Stimulated activated CD4-positive, alpha-beta T cell treated with anti-CD3 and anti-CD28 coated beads, Interleukin-12 subunit alpha, Interleukin-12 subunit beta, amount 100 ng/mL, for 48 hours (primary cell): ENCODE data around the gene PRELID1.
A peak's percentile ranks its signal among the peaks of the same experiment; 100 is the strongest.
"Not testable (repeated sequence)": the region's sequence is repeated elsewhere in the genome, so short reads cannot be mapped to it uniquely, and the experiment has no call there.

ENCODE experiments used
- DNase-seq, 3 donors: peaks; one replicate each; pipeline ENCODE4 v3.0.0-alpha.2; 2020; ENCODE audit warnings: low read depth in 2 of 3, low spot score in 1 of 3

Gene PRELID1, protein sequence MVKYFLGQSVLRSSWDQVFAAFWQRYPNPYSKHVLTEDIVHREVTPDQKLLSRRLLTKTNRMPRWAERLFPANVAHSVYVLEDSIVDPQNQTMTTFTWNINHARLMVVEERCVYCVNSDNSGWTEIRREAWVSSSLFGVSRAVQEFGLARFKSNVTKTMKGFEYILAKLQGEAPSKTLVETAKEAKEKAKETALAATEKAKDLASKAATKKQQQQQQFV

DNA sequence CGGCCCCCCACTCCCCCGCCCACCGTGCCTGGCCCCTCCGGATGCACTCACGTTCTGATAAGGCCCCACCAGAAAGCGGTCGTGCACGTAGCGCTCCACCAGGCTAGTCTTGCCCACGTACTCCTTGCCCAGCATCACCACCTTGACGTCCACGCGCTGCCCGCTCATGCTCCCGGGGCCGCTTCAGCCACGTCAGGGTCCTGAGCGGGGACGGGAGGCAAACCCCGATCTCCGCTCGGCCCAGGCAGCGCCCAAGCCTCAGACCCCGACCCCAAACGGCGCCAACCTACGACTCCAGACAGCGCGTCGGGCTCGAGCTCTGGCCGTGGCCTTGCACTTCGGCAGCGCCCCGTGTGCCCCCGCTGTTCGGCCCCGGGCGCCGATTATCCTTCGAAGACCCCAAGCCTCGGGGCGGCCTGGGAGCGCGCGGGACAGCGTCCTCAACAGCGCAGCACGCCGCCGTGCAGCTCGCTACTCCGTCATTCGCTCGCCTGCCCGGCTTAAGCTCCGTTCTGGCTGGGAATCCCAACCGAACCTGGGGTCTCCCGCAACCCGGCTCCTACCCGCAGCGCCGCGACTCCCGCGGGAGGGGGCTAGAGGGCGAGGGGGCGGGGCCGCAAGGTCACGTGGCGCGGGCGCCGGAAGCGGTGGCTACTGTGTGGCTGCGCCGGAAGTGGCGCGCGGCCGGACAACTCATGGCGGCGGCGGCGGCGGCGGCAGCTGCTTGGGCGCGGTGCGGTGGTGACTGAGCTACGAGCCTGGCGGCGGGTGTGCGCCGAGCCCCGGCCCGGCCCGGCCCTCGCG, at the start of gene PRELID1, which contains the start of gene RAB24:
TSS of gene PRELID1 (plus strand) at position 679 of the 804 bp plus-strand sequence. CDS start 187 bp downstream, outside the sequence.
TSS of gene RAB24 (minus strand) at position 599 of the 804 bp plus-strand sequence. CDS start at position 168, 431 bp downstream.
- peak; percentile 78 to 87 (median 84) for DNase-seq

GRCh38 chr5:177256296-177256695, 47.3 kb upstream of the PRELID1 start:
- DNase-seq = no peak

GRCh38 chr5:177258711-177259110, 44.9 kb upstream of the PRELID1 start:
- DNase-seq = not testable (repeated sequence)

DNA sequence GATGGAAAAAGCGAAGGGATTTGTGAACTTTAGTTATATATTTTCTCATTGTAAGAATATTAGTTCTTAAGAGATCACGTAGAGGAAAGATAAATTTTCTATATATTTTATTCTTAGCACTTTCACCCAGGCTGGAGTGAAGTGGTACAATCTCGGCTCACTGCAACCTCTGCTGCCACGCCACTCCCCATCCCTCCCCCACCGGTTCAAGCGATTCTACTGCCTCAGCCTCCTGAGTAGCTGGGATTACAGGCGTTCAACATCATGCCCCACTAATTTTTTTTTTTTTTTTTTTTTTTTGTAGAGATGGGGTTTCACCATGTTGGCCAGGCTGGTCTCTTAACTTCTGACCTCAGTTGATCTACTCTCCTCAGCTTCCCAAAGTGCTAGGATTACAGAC, 42.6 kb upstream of the PRELID1 start:
- no peak for DNase-seq

DNA sequence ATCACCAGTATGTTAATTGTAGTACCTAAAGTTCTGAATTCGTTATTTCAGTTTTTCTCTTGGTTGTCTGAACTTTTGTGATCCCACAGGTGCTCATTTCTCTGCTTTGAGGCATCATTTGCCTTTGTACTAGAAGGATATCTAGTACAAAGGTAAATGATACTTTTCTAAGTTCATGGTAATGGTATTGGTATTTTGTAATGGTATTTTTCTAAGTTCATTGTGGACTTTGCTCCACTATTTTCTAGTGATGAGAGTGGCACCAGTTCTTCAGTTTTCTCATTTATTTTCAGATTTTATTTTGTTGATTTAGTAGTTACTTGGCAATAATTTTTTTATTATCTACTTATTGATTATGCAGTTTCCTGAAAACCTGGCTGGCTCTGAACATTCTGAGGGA, 42.1 kb upstream of the PRELID1 start:
- DNase-seq = no peak

GRCh38 chr5:177264178-177264577, 39.4 kb upstream of the PRELID1 start:
- no peak for DNase-seq

DNA sequence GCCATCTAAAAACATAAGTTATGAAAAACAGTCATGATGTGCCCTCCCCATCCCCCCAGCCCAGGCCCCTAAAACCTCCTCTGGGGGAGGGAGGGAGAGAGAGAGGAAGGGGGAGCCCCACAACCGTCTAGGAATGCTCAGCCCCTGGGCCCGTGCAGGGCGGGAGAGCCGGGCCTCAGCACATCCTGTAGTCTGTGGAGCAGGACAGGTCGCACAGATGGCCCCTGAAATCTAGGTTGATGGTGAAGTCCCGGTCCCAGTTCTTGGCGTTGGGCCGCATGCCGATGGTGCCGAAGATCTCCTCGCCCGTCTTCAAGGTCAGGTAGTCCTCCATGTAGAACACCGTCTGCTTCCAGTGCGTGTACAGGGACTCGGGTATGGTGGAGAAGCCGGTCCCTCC, 38.2 kb upstream of the PRELID1 start:
- DNase-seq = no peak

DNA sequence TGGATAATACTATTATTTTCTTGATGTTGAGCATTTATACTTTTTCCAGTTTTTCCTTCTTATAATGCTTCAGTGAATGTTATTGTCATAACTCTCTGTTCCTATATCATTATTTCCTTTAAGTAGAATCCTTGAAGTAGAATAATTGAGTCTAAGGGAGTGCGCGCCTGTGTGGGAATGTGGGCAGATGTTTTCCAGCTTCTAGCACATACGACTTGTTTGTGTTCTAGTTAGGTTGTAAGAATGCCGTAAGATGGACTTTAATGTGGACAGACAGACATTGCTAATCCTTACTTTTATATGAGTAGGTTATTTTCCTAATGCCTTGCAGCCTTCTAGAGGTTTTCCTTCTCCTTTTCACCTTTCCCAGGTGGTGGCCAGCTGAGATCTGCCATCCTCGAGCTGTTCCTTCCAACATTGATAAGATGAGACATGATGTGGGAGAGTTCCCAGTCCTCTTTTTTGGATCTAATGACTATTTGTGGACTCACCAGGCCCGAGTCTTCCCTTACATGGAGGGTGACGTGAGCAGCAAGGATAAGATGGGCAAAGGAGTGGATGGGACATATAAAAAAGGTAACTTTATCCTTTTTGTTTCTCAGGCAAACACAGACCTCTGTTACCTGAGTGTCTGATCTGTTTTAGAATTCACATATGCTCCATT, 34.2 kb upstream of the PRELID1 start:
- no peak for DNase-seq

DNA sequence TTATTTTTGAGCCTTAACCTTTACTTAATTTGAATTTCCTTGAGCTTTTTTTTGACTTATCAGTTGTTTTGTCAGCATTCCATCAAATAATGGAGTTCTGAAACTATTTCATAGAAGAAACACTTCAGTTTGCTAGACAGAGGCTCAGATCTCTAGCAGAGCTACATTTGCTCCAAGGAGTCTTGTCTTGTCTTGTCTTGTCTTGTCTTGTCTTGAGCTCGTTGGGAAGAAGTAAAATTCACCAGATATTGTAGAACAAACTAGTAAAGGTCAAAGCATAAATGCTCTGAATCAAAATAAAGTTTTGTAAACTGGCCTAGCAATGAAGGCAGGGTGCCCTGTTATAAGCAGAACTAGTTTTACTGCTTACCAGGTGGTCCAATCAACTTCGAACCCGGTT, 33.6 kb upstream of the PRELID1 start:
- no peak for DNase-seq

- no peak for DNase-seq
These were observed 32.9 kb upstream of the PRELID1 start for GRCh38 chr5:177270653-177271052.

DNA sequence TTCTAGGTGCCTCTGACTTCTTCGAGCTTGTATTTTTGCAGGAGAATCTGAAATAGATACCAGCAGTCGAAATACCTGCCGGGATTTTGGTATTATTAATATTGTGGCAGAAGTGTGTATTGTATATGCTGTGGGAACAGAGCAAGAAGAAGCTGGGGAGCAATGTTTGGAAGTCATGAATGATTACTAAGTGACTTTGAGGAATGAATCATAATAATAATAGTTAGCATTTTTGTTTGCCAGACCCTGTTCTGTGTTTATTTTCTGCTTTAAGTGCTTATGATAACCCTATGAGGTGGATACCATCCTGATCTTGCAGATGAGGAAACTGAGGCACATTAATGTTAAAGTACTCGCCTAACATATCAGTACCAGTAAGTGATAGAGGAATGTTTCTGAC, 32.5 kb upstream of the PRELID1 start:
- DNase-seq = no peak

DNA sequence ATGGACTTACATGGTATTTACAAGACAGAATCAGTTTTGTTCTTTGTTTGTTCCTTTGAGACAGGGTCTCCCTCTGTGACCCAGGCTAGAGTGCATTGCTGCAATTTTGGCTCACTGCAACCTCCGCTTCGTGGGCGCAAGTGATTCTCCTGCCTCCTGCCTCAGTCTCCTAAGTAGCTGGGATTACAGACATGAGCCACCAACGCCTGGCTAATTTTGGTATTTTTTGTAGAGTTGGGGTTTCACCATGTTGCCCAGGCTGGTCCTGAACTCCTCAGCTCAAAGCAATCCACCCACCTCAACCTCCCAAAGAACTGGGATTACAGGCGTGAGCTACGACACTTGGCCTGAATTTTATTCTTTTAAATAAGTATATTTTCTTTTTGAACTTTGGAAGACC, 27.7 kb upstream of the PRELID1 start:
- DNase-seq = no peak

GRCh38 chr5:177276886-177277285, 26.7 kb upstream of the PRELID1 start:
- no peak for DNase-seq

DNA sequence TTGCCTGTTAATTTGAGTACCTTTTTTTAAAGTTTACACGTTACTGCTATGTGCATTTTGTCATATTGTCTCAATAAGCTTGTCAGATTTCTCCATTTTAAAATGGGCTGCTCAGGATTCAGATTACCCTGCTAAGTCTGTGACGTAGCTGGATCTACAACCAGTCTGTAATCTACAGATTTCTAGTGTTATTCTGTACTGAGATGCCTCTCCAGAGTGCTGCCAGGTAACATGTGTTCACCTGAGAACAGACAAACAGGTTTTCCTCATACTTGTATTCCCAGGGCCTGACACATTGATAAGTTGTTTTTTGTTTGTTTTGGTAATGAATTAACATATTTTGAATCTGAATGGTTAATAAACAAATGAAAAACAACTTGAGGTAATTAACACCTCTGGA, 15.4 kb upstream of the PRELID1 start:
- no peak for DNase-seq

DNA sequence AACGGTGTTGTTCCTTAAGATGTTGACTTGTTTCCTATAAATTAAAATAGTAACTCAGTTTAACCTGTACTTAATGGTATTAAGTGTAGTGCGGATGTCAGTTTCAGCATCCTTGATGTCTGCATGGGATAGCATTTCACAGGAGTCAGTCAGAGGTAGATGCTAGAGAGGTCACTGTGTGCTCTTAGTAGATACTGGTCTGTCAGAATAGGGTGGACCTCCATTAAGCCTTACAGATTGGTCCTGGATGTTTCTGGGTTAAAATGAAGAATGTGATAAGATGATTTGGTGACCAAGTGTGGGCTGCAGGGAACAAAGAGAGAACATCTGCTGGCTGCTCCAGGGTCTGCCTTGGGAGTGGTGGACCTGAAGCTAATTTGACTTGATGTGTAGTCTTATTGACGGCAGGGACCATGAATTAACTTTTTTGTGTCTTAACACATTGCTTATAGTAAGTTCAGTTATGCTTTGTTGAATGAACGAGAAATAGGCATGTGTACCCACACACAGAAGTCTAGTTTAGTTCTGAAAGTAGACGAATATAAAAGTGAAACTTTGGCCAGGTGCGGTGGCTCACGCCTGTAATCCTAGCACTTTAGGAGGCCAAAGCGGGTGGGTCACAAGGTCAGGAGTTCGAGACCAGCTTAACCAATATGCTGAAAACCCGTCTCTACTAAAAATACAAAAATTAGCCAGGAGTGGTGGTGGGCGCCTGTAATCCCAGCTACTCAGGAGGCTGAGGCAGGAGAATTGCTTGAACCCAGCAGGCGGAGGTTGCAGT, 12.6 kb upstream of the PRELID1 start:
- no peak for DNase-seq

- DNase-seq = no peak
These were observed 11.9 kb upstream of the PRELID1 start for GRCh38 chr5:177291735-177292134.

DNA sequence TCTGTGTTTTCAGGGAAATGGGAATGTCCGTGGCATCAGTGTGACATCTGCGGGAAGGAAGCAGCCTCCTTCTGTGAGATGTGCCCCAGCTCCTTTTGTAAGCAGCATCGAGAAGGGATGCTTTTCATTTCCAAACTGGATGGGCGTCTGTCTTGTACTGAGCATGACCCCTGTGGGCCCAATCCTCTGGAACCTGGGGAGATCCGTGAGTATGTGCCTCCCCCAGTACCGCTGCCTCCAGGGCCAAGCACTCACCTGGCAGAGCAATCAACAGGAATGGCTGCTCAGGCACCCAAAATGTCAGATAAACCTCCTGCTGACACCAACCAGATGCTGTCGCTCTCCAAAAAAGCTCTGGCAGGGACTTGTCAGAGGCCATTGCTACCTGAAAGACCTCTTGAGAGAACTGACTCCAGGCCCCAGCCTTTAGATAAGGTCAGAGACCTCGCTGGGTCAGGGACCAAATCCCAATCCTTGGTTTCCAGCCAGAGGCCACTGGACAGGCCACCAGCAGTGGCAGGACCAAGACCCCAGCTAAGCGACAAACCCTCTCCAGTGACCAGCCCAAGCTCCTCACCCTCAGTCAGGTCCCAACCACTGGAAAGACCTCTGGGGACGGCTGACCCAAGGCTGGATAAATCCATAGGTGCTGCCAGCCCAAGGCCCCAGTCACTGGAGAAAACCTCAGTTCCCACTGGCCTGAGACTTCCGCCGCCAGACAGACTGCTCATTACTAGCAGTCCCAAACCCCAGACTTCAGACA, 9.6 kb upstream of the PRELID1 start:
- no peak for DNase-seq

GRCh38 chr5:177294632-177295031, 9.0 kb upstream of the PRELID1 start:
- DNase-seq = no peak

DNA sequence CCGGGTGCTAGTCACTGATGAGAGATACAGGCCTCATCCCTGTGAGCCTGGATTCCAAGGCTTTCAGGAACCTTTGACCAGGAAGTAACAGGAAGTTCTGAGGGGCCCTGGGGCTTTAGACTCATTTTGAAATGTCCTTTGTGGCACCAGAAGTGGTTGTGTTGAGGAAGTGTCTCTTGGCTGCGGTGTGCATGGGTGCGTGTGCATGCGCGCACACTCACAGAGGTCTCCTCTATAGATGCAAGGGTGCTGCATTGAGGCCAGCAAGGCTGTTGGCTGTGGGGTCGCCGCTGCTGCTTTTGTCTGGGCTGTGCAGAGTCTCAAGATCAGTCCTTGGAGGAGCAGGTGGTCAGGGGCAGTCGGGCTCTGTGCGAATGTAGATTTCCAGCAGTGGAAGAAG, 7.7 kb upstream of the PRELID1 start:
- no peak for DNase-seq

DNA sequence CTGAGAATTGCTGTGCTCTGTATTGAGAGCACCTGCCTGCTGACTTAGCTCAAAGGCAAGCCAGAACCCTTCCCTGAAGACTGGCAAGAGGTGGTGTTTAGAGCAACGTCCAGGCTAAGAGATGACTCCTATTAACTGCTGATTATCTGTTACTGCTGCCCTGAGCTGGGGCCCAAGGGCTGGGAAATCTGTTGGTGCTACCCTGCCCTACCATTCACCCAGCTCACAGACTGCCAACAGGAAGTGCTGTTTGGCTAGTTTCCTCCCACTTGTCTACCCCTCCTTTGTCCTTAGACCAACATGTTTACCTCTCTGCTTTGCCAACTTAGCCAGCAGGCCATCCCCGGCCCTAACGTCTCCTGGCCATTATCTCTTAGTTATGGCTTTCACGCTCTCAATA, 7.0 kb upstream of the PRELID1 start:
- no peak for DNase-seq

GRCh38 chr5:177297922-177298321, 5.7 kb upstream of the PRELID1 start:
- DNase-seq = no peak
